ENCODE results near the gene LHFPL3. TPM values are rescaled to one million over a fixed set of nuclear protein-coding genes. Genes with fewer than 3 reads are reported as not detected.
A peak's percentile ranks its signal among the peaks of the same experiment; 100 is the strongest.

LHFPL3 gene
- total RNA-seq, 1 donor from 2014 or later, result not detected

- no peak for ATAC-seq (ENCODE audit: low read depth)
- no peaks in the 10 kb centered on the region for H3K9me3 Mint-ChIP-seq
- H3K4me3 Mint-ChIP-seq, result no peak overlapping the region
- ChIA-PET POLR2A (interaction anchor here (10.5 kb wide), 1 partner anchor 13 kb away, joined by 127 read pairs; no protein-coding TSS in a partner anchor), CTCF (interaction anchor here (1.6 to 1.8 kb wide), 3 partner anchors 12 to 51 kb away, joined by 3 to 9 read pairs (median 5); no protein-coding TSS in a partner anchor)
- H3K36me3 Mint-ChIP-seq (ENCODE audit: low read depth), result no peaks in the 10 kb centered on the region
- intact Hi-C loops (cut with micrococcal nuclease), result no loop called here
- H3K4me1 Mint-ChIP-seq, result peaks cover 56% of the 10 kb centered on the region
- H3K27ac Mint-ChIP-seq, result peak overlapping the region; percentile 53
- no peak for TF ChIP-seq CTCF (IDR thresholded peaks at IDR 0.05)
- no peaks in the 10 kb centered on the region for H3K27me3 Mint-ChIP-seq
- no peak for DNase-seq
Observed at GRCh38 chr7:104929921-104930320, 601.5 kb downstream of the LHFPL3 start.

GRCh38 chr7:104931181-104931781 is 602.9 kb downstream of the LHFPL3 start:
- ChIA-PET CTCF (interaction anchor here (0.6 to 1.8 kb wide), 3 partner anchors 10 to 50 kb away, joined by 3 to 9 read pairs (median 5); no protein-coding TSS in a partner anchor), POLR2A (interaction anchor here (2.7 to 10.5 kb wide), 2 partner anchors 12 to 82 kb away, joined by 21 to 127 read pairs; partner anchors contain the start of gene KMT2E)
- Mint-ChIP-seq H3K27me3 (no peaks in the 10 kb centered on the region), H3K4me3 (no peak overlapping the region), H3K27ac (peak overlapping the region; percentile 88), H3K9me3 (no peaks in the 10 kb centered on the region), H3K36me3 (ENCODE audit: low read depth) (no peaks in the 10 kb centered on the region), H3K4me1 (peaks cover 65% of the 10 kb centered on the region)
- no peak for DNase-seq
- no peak for ATAC-seq (ENCODE audit: low read depth)
- intact Hi-C loops (cut with micrococcal nuclease), result no loop called here
- TF ChIP-seq CTCF (IDR thresholded peaks at IDR 0.05), result no peak

- peak; percentile 28 for ATAC-seq (ENCODE audit: low read depth)
- intact Hi-C loops (cut with micrococcal nuclease), result loop anchor here (1.0 to 2.0 kb wide), 3 partner anchors 11 to 80 kb away; no protein-coding TSS in a partner anchor
- Mint-ChIP-seq H3K4me1 (peaks cover 72% of the 10 kb centered on the region), H3K9me3 (no peaks in the 10 kb centered on the region), H3K36me3 (ENCODE audit: low read depth) (no peaks in the 10 kb centered on the region), H3K4me3 (peak overlapping the region; percentile 73), H3K27ac (peak overlapping the region; percentile 88), H3K27me3 (no peaks in the 10 kb centered on the region)
- TF ChIP-seq CTCF (IDR thresholded peaks at IDR 0.05), result no peak
- DNase-seq, result no peak
- CTCF ChIA-PET, result interaction anchor here (1.8 kb wide), 1 partner anchor 48 kb away, joined by 9 read pairs; no protein-coding TSS in a partner anchor
- POLR2A ChIA-PET, result interaction anchor here (1.0 to 10.5 kb wide), 6 partner anchors 10 to 81 kb away, joined by 3 to 127 read pairs (median 8); partner anchors contain the start of gene KMT2E
Observed at GRCh38 chr7:104933022-104933421, 604.6 kb downstream of the LHFPL3 start.

GRCh38 chr7:104933521-104933988 is 605.2 kb downstream of the LHFPL3 start:
- Mint-ChIP-seq H3K27me3 (no peaks in the 10 kb centered on the region), H3K4me1 (peaks cover 69% of the 10 kb centered on the region), H3K36me3 (ENCODE audit: low read depth) (no peaks in the 10 kb centered on the region), H3K9me3 (no peaks in the 10 kb centered on the region), H3K27ac (peak overlapping the region; percentile 88), H3K4me3 (peak overlapping the region; percentile 73)
- no peak for TF ChIP-seq CTCF (IDR thresholded peaks at IDR 0.05)
- no peak for DNase-seq
- ChIA-PET POLR2A (interaction anchor here (1.0 to 10.5 kb wide), 4 partner anchors 10 to 78 kb away, joined by 4 to 127 read pairs (median 8); no protein-coding TSS in a partner anchor), CTCF (interaction anchor here (1.0 kb wide), 1 partner anchor 48 kb away, joined by 3 read pairs; no protein-coding TSS in a partner anchor)
- intact Hi-C loops (cut with micrococcal nuclease), result loop anchor here (1.0 to 2.0 kb wide), 3 partner anchors 11 to 79 kb away; no protein-coding TSS in a partner anchor
- ATAC-seq (ENCODE audit: low read depth), result peak; percentile 84

- Mint-ChIP-seq H3K9me3 (no peaks in the 10 kb centered on the region), H3K27ac (peak overlapping the region; percentile 88), H3K4me1 (peaks cover 72% of the 10 kb centered on the region), H3K36me3 (ENCODE audit: low read depth) (no peaks in the 10 kb centered on the region), H3K4me3 (no peak overlapping the region), H3K27me3 (no peaks in the 10 kb centered on the region)
- ChIA-PET CTCF (interaction anchor here (1.0 kb wide), 1 partner anchor 47 kb away, joined by 3 read pairs; no protein-coding TSS in a partner anchor), POLR2A (interaction anchor here (1.4 to 10.5 kb wide), 3 partner anchors 9 to 77 kb away, joined by 5 to 127 read pairs (median 10); no protein-coding TSS in a partner anchor)
- intact Hi-C loops (cut with micrococcal nuclease), result no loop called here
- TF ChIP-seq CTCF (IDR thresholded peaks at IDR 0.05), result no peak
- no peak for DNase-seq
- no peak for ATAC-seq (ENCODE audit: low read depth)
Observed at GRCh38 chr7:104934665-104935064, 606.3 kb downstream of the LHFPL3 start.
